NCI-H524 (cell line): ENCODE results near the gene CPNE2.
A peak's percentile ranks its signal among the peaks of the same experiment; 100 is the strongest.
"Not testable (repeated sequence)": the region's sequence is repeated elsewhere in the genome, so short reads cannot be mapped to it uniquely, and the experiment has no call there.

Source experiments
- DNase-seq, 2 experiments: peaks; one replicate each; lab custom pipeline; 2025; lab: John Stamatoyannopoulos, UW

Gene CPNE2

DNA sequence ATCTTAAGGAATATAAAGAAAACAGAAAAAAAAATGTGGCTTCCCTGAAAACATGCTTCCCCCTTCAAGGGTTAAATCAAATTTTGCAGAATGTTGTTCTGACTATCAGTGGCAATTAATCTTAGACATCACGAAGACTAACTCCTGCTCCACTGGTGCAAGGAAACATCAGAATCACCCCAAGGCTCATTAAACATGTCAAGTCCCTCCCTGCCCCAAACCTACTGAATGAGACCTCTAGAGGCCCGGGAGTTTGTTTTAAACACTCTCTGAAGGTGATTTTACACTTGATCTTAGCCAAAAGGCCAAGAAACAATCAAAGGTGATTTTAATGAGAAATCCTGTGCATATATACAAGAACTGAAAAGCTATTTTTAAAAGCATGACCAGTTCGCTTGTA lies 75.2 kb downstream of the CPNE2 start:
- DNase-seq: no peak

GRCh38 chr16:57167953-57168352 lies 75.6 kb downstream of the CPNE2 start:
- peak; percentile 49 to 71 for DNase-seq

GRCh38 chr16:57169327-57169726 lies 76.9 kb downstream of the CPNE2 start:
- DNase-seq: no peak

- DNase-seq: no peak
These were observed 80.4 kb downstream of the CPNE2 start for GRCh38 chr16:57172721-57173290.

DNA sequence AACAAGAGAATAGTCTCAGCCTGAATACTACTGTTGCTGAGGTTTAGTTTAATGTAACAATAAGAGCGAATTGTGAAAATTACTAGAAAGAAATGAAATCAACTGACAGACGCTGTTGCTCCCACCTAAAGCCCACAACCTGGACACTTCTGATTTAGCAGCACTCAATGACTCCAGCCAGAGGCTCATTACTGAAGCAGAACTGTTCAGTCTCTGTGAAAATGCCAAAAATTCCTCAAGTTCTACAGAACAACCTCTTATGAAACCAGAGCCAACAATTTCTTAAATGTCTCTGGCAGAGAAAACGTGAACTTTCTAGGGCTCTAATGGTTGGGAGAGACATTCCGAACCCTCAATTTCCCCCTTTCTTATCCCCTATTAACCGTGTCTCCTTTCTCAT lies 83.5 kb downstream of the CPNE2 start:
- DNase-seq: no peak

DNA sequence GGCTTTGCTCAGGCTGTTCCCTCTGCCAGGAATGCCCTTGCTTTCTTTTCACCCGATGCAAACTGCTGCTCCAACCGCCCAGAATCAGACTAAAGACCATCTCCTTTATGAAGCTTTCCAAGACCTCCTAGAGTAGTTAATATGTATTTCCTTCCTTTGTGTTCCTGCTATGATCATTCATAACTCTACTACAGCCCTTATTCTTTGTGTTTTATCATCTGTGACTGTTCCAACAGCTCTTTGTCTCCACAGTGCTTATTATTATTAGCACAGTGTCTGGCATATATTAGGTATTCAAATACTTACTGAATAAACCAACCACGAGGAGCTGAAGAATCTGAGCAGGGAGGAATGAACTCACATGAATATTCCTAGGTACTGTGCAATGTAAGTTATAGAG lies 85.8 kb downstream of the CPNE2 start:
- DNase-seq: no peak

- DNase-seq: no peak
These were observed 86.4 kb downstream of the CPNE2 start for GRCh38 chr16:57178793-57179212.

DNA sequence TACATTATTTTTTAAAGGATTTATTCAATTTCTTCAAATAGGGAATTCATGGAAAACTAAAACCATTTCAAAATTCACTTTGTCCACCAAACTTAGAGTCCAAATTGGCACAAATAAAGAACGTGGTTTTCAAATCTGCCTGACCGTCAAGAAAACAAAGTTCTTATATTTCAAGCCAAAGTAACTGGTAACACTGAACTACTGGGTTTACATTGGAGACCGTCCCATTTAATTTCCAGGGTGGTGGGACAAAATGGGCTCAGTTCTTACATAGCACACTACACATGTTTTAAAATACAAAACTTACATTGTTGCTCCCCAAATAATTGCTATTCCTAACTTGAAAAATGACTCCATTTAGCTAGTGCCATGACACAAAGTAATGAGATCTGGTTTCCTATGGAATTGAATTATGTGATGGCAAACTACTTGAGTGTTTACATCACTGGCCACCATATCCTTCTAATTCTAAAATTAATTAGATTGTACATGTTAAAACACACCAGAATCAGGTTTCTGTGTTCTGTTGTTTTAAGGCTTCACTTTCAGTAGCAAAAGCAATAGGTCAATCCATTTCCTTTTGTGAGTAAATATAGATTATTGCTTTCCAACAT lies 86.9 kb downstream of the CPNE2 start:
- no peak for DNase-seq

DNA sequence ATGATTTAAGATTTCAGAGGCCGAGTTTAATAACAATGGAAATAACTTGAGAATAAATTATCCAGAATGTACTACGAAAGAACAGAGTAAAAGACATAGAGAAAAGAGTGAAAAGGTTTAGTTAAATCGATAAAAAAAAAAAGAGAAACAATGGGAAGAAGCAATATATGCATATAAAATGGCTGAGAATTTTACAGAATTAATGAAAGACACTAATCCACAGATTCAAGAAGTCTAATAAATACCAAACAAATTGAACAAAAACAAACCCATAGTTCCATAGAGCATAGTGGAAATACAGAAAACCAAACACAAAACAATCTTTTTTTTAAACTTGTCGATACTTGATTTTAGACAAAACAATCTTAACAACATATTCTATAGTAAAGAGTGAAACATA lies 91.7 kb downstream of the CPNE2 start:
- no peak for DNase-seq

GRCh38 chr16:57184887-57185445 lies 92.6 kb downstream of the CPNE2 start:
- no peak for DNase-seq

GRCh38 chr16:57185446-57185944 lies 93.1 kb downstream of the CPNE2 start:
- peak in 1 of 2 experiments; percentile 20 for DNase-seq

- peak; percentile 99 to 100 for DNase-seq
These were observed 93.8 kb downstream of the CPNE2 start, which contains the start of the genes PSME3IP1 and RSPRY1 for GRCh38 chr16:57185945-57186871. TSS of gene PSME3IP1 (minus strand) at chr16:57186039. CDS start at chr16:57173854, 12,185 bp downstream. TSS of gene RSPRY1 (plus strand) at chr16:57186329. CDS start at chr16:57204659, 18,330 bp downstream.

- peak; percentile 73 to 79 for DNase-seq
These were observed 94.8 kb downstream of the CPNE2 start for GRCh38 chr16:57186872-57187854.

DNA sequence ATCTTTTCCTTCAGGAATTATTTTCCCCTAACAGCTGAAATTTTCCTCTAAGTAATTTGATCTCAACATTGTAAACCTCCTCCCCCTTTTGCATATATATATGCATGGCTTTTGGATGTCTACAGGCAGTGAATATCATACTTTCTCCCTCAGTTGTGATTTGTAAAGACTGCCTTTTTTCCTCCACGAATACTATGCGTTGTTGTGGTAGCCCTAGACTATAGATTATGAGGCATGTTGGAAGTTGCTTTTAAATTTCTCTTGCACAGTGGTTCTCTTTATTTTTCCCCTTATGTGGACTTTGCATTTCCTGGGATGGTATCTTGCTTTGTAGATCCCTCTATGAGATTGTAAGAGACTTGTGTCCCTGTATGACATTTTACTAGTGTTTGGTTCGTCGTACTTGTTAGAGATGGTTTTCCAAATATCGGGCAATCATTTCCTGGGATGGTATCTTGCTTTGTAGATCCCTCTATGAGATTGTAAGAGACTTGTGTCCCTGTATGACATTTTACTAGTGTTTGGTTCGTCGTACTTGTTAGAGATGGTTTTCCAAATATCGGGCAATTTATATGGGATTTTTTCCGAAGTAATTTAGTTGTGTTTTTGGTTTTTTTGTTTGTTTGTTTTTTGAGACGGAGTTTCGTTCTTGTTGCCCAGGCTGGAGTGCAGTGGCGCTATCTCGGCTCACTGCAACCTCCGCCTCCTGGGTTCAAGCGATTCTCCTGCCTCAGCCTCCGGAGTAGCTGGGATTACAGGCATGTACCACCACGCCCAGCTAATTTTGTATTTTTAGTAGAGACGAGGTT lies 95.7 kb downstream of the CPNE2 start:
- DNase-seq: not testable (repeated sequence)

DNA sequence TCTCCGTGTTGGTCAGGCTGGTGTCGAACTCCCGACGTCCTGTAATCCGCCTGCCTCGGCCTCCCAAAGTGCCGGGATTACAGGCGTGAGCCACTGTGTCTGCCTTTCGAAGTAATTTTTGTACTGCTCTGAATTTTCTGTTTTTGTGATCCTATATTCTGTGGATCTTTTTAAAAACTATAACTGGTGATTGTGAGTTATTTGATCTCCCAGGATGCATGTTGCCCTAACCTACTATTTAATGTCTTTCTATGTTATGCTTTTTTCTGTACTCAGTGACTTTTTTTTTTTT lies 96.3 kb downstream of the CPNE2 start:
- DNase-seq: no peak

DNA sequence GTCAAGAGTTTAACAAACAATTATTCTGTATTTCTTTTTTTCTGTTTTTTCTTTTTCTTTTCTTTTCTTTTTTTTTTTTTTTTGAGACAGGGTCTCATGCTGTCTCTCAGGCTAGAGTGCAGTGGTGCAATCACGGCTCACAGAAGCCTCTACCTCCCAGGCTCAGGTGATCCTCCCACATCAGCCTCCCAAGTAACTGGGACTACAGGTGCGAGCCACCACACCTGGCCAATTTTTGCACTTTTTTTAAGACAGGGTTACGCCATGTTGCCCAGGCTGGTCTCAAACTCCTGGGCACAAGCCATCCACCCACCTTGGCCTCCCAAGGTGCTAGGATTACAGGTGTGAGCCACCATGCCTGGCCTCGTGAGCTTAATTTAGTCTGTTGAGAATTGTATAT lies 97.1 kb downstream of the CPNE2 start:
- not testable (repeated sequence) for DNase-seq

GRCh38 chr16:57190136-57190535 lies 97.8 kb downstream of the CPNE2 start:
- no peak for DNase-seq

GRCh38 chr16:57191056-57191571 lies 98.7 kb downstream of the CPNE2 start:
- no peak for DNase-seq

- DNase-seq: no peak
These were observed 99.8 kb downstream of the CPNE2 start for GRCh38 chr16:57192146-57192545.
